Measurements from ENCODE around the gene IARS1. TPM values are rescaled to one million over a fixed set of nuclear protein-coding genes. Genes with fewer than 3 reads are reported as not detected.

The IARS1 gene
- total and polyA plus RNA-seq, 2 of the 4 experiments (the other 2 are of a cell fraction), result 85.3 to 414 TPM

- peak within 1 kb of the TSS; percentile 98 for H3K18ac ChIP-seq (ENCODE audit: low read depth, low read length)
- ChIA-PET CTCF (interaction anchor here (0.7 to 1.5 kb wide), 4 partner anchors 114 to 284 kb away, joined by 3 to 7 read pairs (median 4); no protein-coding TSS in a partner anchor), POLR2A (ENCODE audit: unreplicated experiment) (no interaction called here)
- H2BK120ac ChIP-seq (ENCODE audit: low read depth, low read length), result peak within 1 kb of the TSS; percentile 100
- H2AK5ac ChIP-seq (ENCODE audit: low read depth, low read length), result 0 out of 2 replicates have a peak within 1 kb of the TSS, but pooled peaks have one; percentile 57
- H2BK5ac ChIP-seq (ENCODE audit: low read depth, low read length, poor library complexity, severe bottlenecking), result peak within 1 kb of the TSS; percentile 99
- peak within 1 kb of the TSS; percentile 100 for H3K4ac ChIP-seq (ENCODE audit: low read depth, low read length)
- no peaks in the 10 kb centered on the region for H3K27me3 ChIP-seq (ENCODE audit: control insufficient read depth, insufficient read depth, low read length)
- BruUV-seq (replicated peaks), result no TSS peak
- 0 out of 2 replicates have a peak, but pooled peaks cover 3% of the 10 kb centered on the region for H3K36me3 ChIP-seq (ENCODE audit: control insufficient read depth, insufficient read depth, low read length)
- dilution Hi-C loops (cut with HindIII; ENCODE audit: low sequenced_read_pairs, unreplicated experiment) (no loop called here), intact Hi-C loops (cut with micrococcal nuclease) (no loop called here), in situ Hi-C loops (cut with MboI; ENCODE audit: low sequenced_read_pairs) (loop anchor here (5.0 to 25.0 kb wide), 2 partner anchors 312 to 462 kb away; no protein-coding TSS in a partner anchor)
- peak within 1 kb of the TSS; percentile 100 for H2BK20ac ChIP-seq (ENCODE audit: low read depth, low read length)
- H3K4me3 ChIP-seq (ENCODE audit: insufficient read depth, low read depth, low read length), result peak within 1 kb of the TSS; percentile 64
- H4K5ac ChIP-seq (ENCODE audit: low read depth, low read length), result peak within 1 kb of the TSS; percentile 95
- WGBS, 2 experiments (ENCODE audit: extremely low coverage in 2 of 2, insufficient read length in 1 of 2), result 0% methylated on average over 34 of the region's 55 CpGs; no CpG with 5 or more reads in 1 of the 2 experiments
- peak within 1 kb of the TSS; percentile 96 for H3K27ac ChIP-seq (ENCODE audit: insufficient read depth, low read length)
- H4K8ac ChIP-seq (ENCODE audit: low read depth in 2 of 2, low read length in 2 of 2), result peak within 1 kb of the TSS; percentile 76 to 100
- H4K91ac ChIP-seq (ENCODE audit: insufficient read depth, low read depth, low read length), result peak within 1 kb of the TSS; percentile 100
- H3K4me2 ChIP-seq (ENCODE audit: low read depth, low read length), result peak within 1 kb of the TSS; percentile 97
- H3K4me1 ChIP-seq (ENCODE audit: control insufficient read depth, insufficient read depth, low read length), result no peaks in the 10 kb centered on the region
- H3K56ac ChIP-seq (ENCODE audit: extremely low read depth, insufficient read depth, low read length), result peak within 1 kb of the TSS; percentile 100
- peak within 1 kb of the TSS; percentile 98 for H2AK9ac ChIP-seq (replicated peaks; ENCODE audit: low read depth, low read length, poor library complexity)
- H3K9me1 ChIP-seq (ENCODE audit: insufficient read depth, low read length), result no peaks in the 10 kb centered on the region
- H3K79me1 ChIP-seq (ENCODE audit: low read depth in 1 of 2, low read length in 2 of 2), result peaks cover 16 to 38% of the 10 kb centered on the region in 2 experiments
- H3K14ac ChIP-seq (replicated peaks; ENCODE audit: low read depth, low read length), result peak within 1 kb of the TSS; percentile 100
- peak; percentile 95 for ATAC-seq (ENCODE audit: low read depth)
- H3K9me3 ChIP-seq (ENCODE audit: control insufficient read depth, insufficient read depth, low read length), result no peaks in the 10 kb centered on the region
- DNase-seq, result peak; percentile 86
- H2BK15ac ChIP-seq (ENCODE audit: low read depth, low read length), result peak within 1 kb of the TSS; percentile 98
- peak within 1 kb of the TSS; percentile 99 for H2AFZ ChIP-seq (replicated peaks; ENCODE audit: low read length, poor library complexity)
- peak within 1 kb of the TSS; percentile 100 for H3K23ac ChIP-seq (ENCODE audit: low read depth, low read length)
- no peaks in the 10 kb centered on the region for H4K20me1 ChIP-seq (ENCODE audit: insufficient read depth, low read length)
- H3K9ac ChIP-seq (ENCODE audit: low read depth, low read length), result peak within 1 kb of the TSS; percentile 98
- TF ChIP-seq NFE2L2 (IDR thresholded peaks at IDR 0.05; ENCODE audit: low read depth, low read length) (no peak), MAZ (IDR thresholded peaks at IDR 0.05; ENCODE audit: borderline replicate concordance, low read depth, low read length) (peak; percentile 39; the same call in 1 of the 2 replicates), RCOR1 (IDR thresholded peaks at IDR 0.05; ENCODE audit: insufficient replicate concordance, low read length) (no peak), BHLHE40 (IDR thresholded peaks at IDR 0.05; ENCODE audit: low read depth, low read length) (peak; percentile 96), CHD1 (IDR thresholded peaks at IDR 0.05; ENCODE audit: low read depth, low read length) (peak; percentile 99; the same call in 1 of the 2 replicates), ELK1 (IDR thresholded peaks at IDR 0.05; ENCODE audit: borderline replicate concordance, low read depth, low read length) (no peak), SMC3 (IDR thresholded peaks at IDR 0.05; ENCODE audit: low read depth, low read length) (no peak), FOS (IDR thresholded peaks at IDR 0.05; ENCODE audit: low read depth, low read length) (no peak; the same call in 1 of the 2 replicates), CTCF (conservative IDR thresholded peaks at IDR 0.05; ENCODE audit: low read depth, low read length) (no peak), RFX5 (IDR thresholded peaks at IDR 0.05; ENCODE audit: low read depth, low read length) (no peak), RAD21 (IDR thresholded peaks at IDR 0.05; ENCODE audit: low read length) (peak; percentile 9; the same call in 1 of the 2 replicates), MXI1 (IDR thresholded peaks at IDR 0.05; ENCODE audit: borderline replicate concordance, low read depth, low read length) (peak; percentile 94), USF2 (IDR thresholded peaks at IDR 0.05; ENCODE audit: low read depth, low read length) (peak; percentile 93)
Observed at GRCh38 chr9:92325269-92325990, 31.9 kb upstream of the IARS1 start, which contains the start of the genes CENPP and NOL8. Gene CENPP (plus strand): TSS chr9:92325953. Gene NOL8 (minus strand): TSS chr9:92325350. CDS start chr9:92324161, 1,189 bp downstream.
